Right atrium auricular region (tissue), 2 donors: ENCODE results near the gene SET. TPM values are rescaled to one million over a fixed set of nuclear protein-coding genes. Genes with fewer than 3 reads are reported as not detected.

Experiments
- DNase-seq: peaks from one replicate; pipeline ENCODE4 v3.0.0-alpha.2; 2019; ENCODE audit warnings: low spot score
- H3K27ac ChIP-seq, 2 donors: fragments of 200-600 bp; sonication (generic); 1 replicate in 1 of 2; 2 replicates in 1 of 2; pipeline ENCODE4 v1.5.1; 2016 to 2019
- H3K27me3 ChIP-seq, 2 donors: fragments of 200-600 bp; sonication (generic); one replicate each; pipeline versions ENCODE4 v1.5.1 to v1.6.0; 2017 to 2019
- H3K36me3 ChIP-seq: fragments of 200-600 bp; sonication (generic); one replicate; pipeline ENCODE4 v1.5.1; 2016
- H3K4me1 ChIP-seq, 2 donors: fragments of 200-600 bp; sonication (generic); one replicate each; pipeline versions ENCODE4 v1.5.1 to v1.6.0; 2017 to 2019
- H3K4me3 ChIP-seq, 2 donors: fragments of 200-600 bp; sonication (generic); 1 replicate in 1 of 2; 2 replicates in 1 of 2; pipeline ENCODE4 v1.5.1; 2017 to 2019; ENCODE audit warnings: mild to moderate bottlenecking in 1 of 2, moderate library complexity in 1 of 2
- H3K9me3 ChIP-seq, 2 donors: fragments of 200-600 bp; sonication (generic); one replicate each; pipeline ENCODE4 v1.5.1; 2019
- CTCF ChIP-seq, 2 donors: fragments of 200-600 bp; sonication (generic); IDR thresholded peaks; one replicate each; pipeline ENCODE4 v1.5.1; 2019; ENCODE audit warnings: antibody characterized with exemption in 2 of 2
- total RNA-seq, 2 donors: library from RNA; depleted of rRNA; stranded (reverse); fragments of >200 nt; gene quantifications; one replicate each; pipeline ENCODE4 v1.1.0, GENCODE V29; 2016

Gene SET
- total RNA-seq, 2 donors from 2014 or later, result 104 to 125 TPM

- H3K9me3 ChIP-seq, result no peaks in the 10 kb centered on the region
- no peak for TF ChIP-seq CTCF (IDR thresholded peaks at IDR 0.05)
- no peaks in the 10 kb centered on the region for H3K27me3 ChIP-seq
- H3K36me3 ChIP-seq, result no peaks in the 10 kb centered on the region
- H3K4me3 ChIP-seq, result no peak overlapping the region
- H3K27ac ChIP-seq, result peak overlapping the region; percentile 78 to 81
- no peak for DNase-seq
- peaks cover 0 to 12% of the 10 kb centered on the region in 2 donors for H3K4me1 ChIP-seq
These were observed 16.3 kb downstream of the SET start for GRCh38 chr9:128705051-128705965.

GRCh38 chr9:128706045-128706444, 17.0 kb downstream of the SET start:
- Histone ChIP-seq H3K27me3 (no peaks in the 10 kb centered on the region), H3K4me3 (no peak overlapping the region), H3K9me3 (no peaks in the 10 kb centered on the region), H3K27ac (no peak overlapping the region), H3K36me3 (no peaks in the 10 kb centered on the region), H3K4me1 (peaks cover 0 to 12% of the 10 kb centered on the region in 2 donors)
- no peak for DNase-seq
- TF ChIP-seq CTCF (IDR thresholded peaks at IDR 0.05), result no peak

GRCh38 chr9:128706671-128707381, 17.8 kb downstream of the SET start:
- no peak for DNase-seq
- no peak overlapping the region for H3K27ac ChIP-seq
- no peak overlapping the region for H3K4me3 ChIP-seq
- H3K36me3 ChIP-seq, result no peaks in the 10 kb centered on the region
- H3K9me3 ChIP-seq, result no peaks in the 10 kb centered on the region
- TF ChIP-seq CTCF (IDR thresholded peaks at IDR 0.05), result no peak
- no peaks in the 10 kb centered on the region for H3K27me3 ChIP-seq
- H3K4me1 ChIP-seq, result peaks cover 0 to 6% of the 10 kb centered on the region in 2 donors

- Histone ChIP-seq H3K4me3 (no peak overlapping the region), H3K27ac (no peak overlapping the region), H3K36me3 (no peaks in the 10 kb centered on the region), H3K9me3 (no peaks in the 10 kb centered on the region), H3K27me3 (no peaks in the 10 kb centered on the region), H3K4me1 (peaks cover 0 to 6% of the 10 kb centered on the region in 2 donors)
- no peak for TF ChIP-seq CTCF (IDR thresholded peaks at IDR 0.05)
- DNase-seq, result no peak
These were observed 18.4 kb downstream of the SET start for GRCh38 chr9:128707446-128707845.

- no peak for DNase-seq
- H3K4me1 ChIP-seq, result no peaks in the 10 kb centered on the region
- no peak overlapping the region for H3K27ac ChIP-seq
- no peak for TF ChIP-seq CTCF (IDR thresholded peaks at IDR 0.05)
- no peak overlapping the region for H3K4me3 ChIP-seq
- H3K27me3 ChIP-seq, result no peaks in the 10 kb centered on the region
- H3K9me3 ChIP-seq, result no peaks in the 10 kb centered on the region
- no peaks in the 10 kb centered on the region for H3K36me3 ChIP-seq
These were observed 23.7 kb downstream of the SET start for GRCh38 chr9:128712451-128713410.
